HepG2 (cell line): Measurements from ENCODE around the gene PCIF1. TPM values are rescaled to one million over a fixed set of nuclear protein-coding genes. Genes with fewer than 3 reads are reported as not detected.

Source experiments
- CC2D1A ChIP-seq: sonication (generic); formaldehyde crosslinking; IDR thresholded peaks from 2 replicates; pipeline ENCODE4 v1.8.1; 2023; ENCODE audit warnings: mild to moderate bottlenecking, missing genetic modification reagents
- FOXA1 ChIP-seq, 2 experiments: fragments of 450-650 bp in 1 of 2; sonication (generic) in 1 of 2; formaldehyde crosslinking in 1 of 2; IDR thresholded peaks; 2 replicates each; pipeline versions ENCODE4 v1.4.0 to v1.6.1; 2016 to 2020; ENCODE audit warnings: missing genetic modification reagents in 1 of 2
- PRMT3 ChIP-seq: sonication (generic); formaldehyde crosslinking; IDR thresholded peaks from 2 replicates; pipeline ENCODE4 v1.8.1; 2022; ENCODE audit warnings: low read depth, mild to moderate bottlenecking, moderate library complexity, missing genetic modification reagents, borderline replicate concordance
- TFAP4 ChIP-seq: sonication (generic); IDR thresholded peaks from 2 replicates; pipeline ENCODE4 v1.6.1; 2016; ENCODE audit warnings: low read depth, borderline replicate concordance
- TSC22D2 ChIP-seq: sonication (generic); formaldehyde crosslinking; IDR thresholded peaks from 2 replicates; pipeline ENCODE4 v1.5.1; 2020; ENCODE audit warnings: missing genetic modification reagents, mild to moderate bottlenecking, borderline replicate concordance
- ZBTB39 ChIP-seq: sonication (generic); formaldehyde crosslinking; IDR thresholded peaks from 2 replicates; pipeline ENCODE4 v1.5.0; 2020; ENCODE audit warnings: missing genetic modification reagents
- ZMYM3 ChIP-seq: sonication (generic); formaldehyde crosslinking; IDR thresholded peaks from 2 replicates; pipeline ENCODE4 v1.5.1; 2020; ENCODE audit warnings: mild to moderate bottlenecking, missing genetic modification reagents
- ZNF121 ChIP-seq: sonication (generic); formaldehyde crosslinking; IDR thresholded peaks from 2 replicates; pipeline ENCODE4 v1.5.0; 2020; ENCODE audit warnings: mild to moderate bottlenecking, missing genetic modification reagents
- ZNF629 ChIP-seq: sonication (generic); formaldehyde crosslinking; conservative IDR thresholded peaks from 2 replicates; pipeline ENCODE4 v1.5.0; 2020; ENCODE audit warnings: missing genetic modification reagents
- polyA plus RNA-seq, 8 experiments: library from polyadenylated mRNA; depleted of rRNA in 3 of 8; stranded (reverse) in 7 of 8; unstranded in 1 of 8; fragments of >200 nt; fragmentation: Illumina TruSeq in 4 of 8; extraction: Trizol in 4 of 8; gene quantifications; 2 replicates each; pipeline versions ENCODE4 v1.2.1 to v1.2.3, GENCODE V29; 2011 to 2016; ENCODE audit warnings: low read depth in 4 of 8, missing spikeins in 1 of 8, mixed read lengths in 1 of 8; ENCODE audit not compliant: insufficient read depth in 1 of 8
- total RNA-seq, 5 experiments: library from RNA; depleted of rRNA; stranded (reverse); fragments of >200 nt; fragmentation: Illumina TruSeq; extraction: Trizol; gene quantifications; 2 replicates each; pipeline ENCODE4 v1.2.3, GENCODE V29; 2016; ENCODE audit warnings: low read depth in 1 of 5

PCIF1 gene
- total and polyA plus RNA-seq, 2 of the 13 experiments (the other 11 are each of a cell fraction or from before 2014, with no cell fraction given): 20.9 to 24.4 TPM

- no peak for TF ChIP-seq ZBTB39
- no peak for TF ChIP-seq CC2D1A (CRISPR knock-in tag)
- TF ChIP-seq TFAP4: peak; percentile 97
- no peak for TF ChIP-seq TSC22D2 (CRISPR knock-in tag)
- peak; percentile 96 for TF ChIP-seq ZNF629 (CRISPR knock-in tag)
- TF ChIP-seq PRMT3 (CRISPR knock-in tag): no peak
- no peak for TF ChIP-seq FOXA1 (IDR thresholded peaks at IDR 0.05)
- peak; percentile 96 for TF ChIP-seq FOXA1 (CRISPR knock-in tag; IDR thresholded peaks at IDR 0.05)
- TF ChIP-seq ZMYM3: peak; percentile 94
- 0 out of 2 replicates have a peak, but pooled peaks have one; percentile 39 for TF ChIP-seq ZNF121 (CRISPR knock-in tag)
Measured at GRCh38 chr20:45919542-45920399, 14.7 kb upstream of the PCIF1 start (continued).
